ENCODE measurements around the gene PINLYP.

DNA sequence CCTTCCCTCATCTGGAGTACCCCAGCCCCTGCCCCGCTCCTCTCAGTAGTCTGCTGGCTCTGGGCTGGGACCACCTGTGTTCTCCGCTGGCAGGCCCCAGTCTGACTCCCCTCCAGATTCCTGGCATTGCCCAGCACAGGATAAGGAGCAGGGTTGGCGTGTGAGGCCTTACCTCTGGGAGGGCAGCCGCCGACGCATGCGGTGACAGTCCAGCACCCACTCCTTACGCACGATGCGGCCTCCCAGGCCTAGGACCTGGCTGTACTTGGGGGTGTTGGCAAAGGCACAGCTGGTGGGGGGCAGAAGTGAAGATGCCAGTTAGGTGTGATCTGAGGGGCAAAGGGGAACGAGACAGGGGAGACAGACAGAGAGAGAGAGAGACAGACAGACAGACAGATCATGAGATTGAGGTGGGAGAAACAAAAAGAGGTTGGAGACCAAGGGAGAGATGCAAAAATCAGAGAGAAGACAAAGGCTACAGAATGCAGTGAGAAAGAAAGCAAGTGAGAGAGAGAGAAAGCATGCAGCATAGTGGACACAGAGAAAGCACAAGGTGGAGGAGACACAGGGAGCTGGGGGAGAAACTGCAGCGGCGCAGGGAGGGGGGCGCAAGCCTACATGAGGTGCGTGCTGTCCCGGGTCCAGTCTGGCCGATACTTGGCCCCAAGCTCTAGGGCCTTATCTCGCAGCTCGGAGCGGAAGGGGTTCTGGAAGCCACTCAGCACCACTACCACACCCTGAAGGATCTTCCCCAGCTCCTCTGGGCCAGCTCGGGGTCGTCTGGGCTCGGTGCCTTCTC, 24.0 kb upstream of the PINLYP start:
- TF ChIP-seq, protein P1, sequence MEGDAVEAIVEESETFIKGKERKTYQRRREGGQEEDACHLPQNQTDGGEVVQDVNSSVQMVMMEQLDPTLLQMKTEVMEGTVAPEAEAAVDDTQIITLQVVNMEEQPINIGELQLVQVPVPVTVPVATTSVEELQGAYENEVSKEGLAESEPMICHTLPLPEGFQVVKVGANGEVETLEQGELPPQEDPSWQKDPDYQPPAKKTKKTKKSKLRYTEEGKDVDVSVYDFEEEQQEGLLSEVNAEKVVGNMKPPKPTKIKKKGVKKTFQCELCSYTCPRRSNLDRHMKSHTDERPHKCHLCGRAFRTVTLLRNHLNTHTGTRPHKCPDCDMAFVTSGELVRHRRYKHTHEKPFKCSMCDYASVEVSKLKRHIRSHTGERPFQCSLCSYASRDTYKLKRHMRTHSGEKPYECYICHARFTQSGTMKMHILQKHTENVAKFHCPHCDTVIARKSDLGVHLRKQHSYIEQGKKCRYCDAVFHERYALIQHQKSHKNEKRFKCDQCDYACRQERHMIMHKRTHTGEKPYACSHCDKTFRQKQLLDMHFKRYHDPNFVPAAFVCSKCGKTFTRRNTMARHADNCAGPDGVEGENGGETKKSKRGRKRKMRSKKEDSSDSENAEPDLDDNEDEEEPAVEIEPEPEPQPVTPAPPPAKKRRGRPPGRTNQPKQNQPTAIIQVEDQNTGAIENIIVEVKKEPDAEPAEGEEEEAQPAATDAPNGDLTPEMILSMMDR (conservative IDR thresholded peaks at IDR 0.05 in 1 of 2, IDR thresholded peaks at IDR 0.05 in 1 of 2; ENCODE audit: extremely low read depth in 1 of 2, insufficient read depth in 1 of 2, low read depth in 1 of 2, low read length in 2 of 2) = no peak
- no peak for TF ChIP-seq EZH2 (IDR thresholded peaks at IDR 0.05; ENCODE audit: borderline replicate concordance, low read length)

Measured in mammary epithelial cell (primary cell).